HuH-7.5 (cell line): ENCODE measurements around the gene MRPS18A.

Experiments used
- DNase-seq: peaks from one replicate; pipeline ENCODE4 v3.0.0; 2011; ENCODE audit warnings: low spot score

Gene MRPS18A

GRCh38 chr6:43687437-43688347 is at the start of gene MRPS18A:
Gene MRPS18A, minus strand, starts transcription at chr6:43687791. Its CDS starts 12 bp downstream, at chr6:43687779.
- DNase-seq = peak; percentile 68

GRCh38 chr6:43736844-43737243 is 49.3 kb upstream of the MRPS18A start:
- DNase-seq = no peak

GRCh38 chr6:43736211-43736786 is 48.7 kb upstream of the MRPS18A start:
- DNase-seq = no peak

GRCh38 chr6:43735642-43736199 is 48.1 kb upstream of the MRPS18A start:
- no peak for DNase-seq

GRCh38 chr6:43734294-43734665 is 46.7 kb upstream of the MRPS18A start:
- DNase-seq = no peak

GRCh38 chr6:43733471-43734293 is 46.1 kb upstream of the MRPS18A start:
- no peak for DNase-seq

GRCh38 chr6:43730634-43731033 is 43.0 kb upstream of the MRPS18A start:
- DNase-seq = no peak

- DNase-seq = no peak
Observed at GRCh38 chr6:43729537-43729936, 41.9 kb upstream of the MRPS18A start.

- no peak for DNase-seq
Observed at GRCh38 chr6:43728586-43728985, 41.0 kb upstream of the MRPS18A start.

- no peak for DNase-seq
Observed at GRCh38 chr6:43727634-43728033, 40.0 kb upstream of the MRPS18A start.

- no peak for DNase-seq
Observed at GRCh38 chr6:43725643-43726580, 38.3 kb upstream of the MRPS18A start.

- DNase-seq = no peak
Observed at GRCh38 chr6:43724914-43725642, 37.5 kb upstream of the MRPS18A start.

GRCh38 chr6:43724354-43724753 is 36.8 kb upstream of the MRPS18A start:
- no peak for DNase-seq

GRCh38 chr6:43723737-43724295 is 36.2 kb upstream of the MRPS18A start:
- DNase-seq = peak; percentile 68

GRCh38 chr6:43722920-43723545 is 35.4 kb upstream of the MRPS18A start:
- DNase-seq = no peak

GRCh38 chr6:43720999-43721398 is 33.4 kb upstream of the MRPS18A start:
- no peak for DNase-seq

GRCh38 chr6:43719511-43719910 is 31.9 kb upstream of the MRPS18A start:
- no peak for DNase-seq

GRCh38 chr6:43718387-43719105 is 31.0 kb upstream of the MRPS18A start:
- DNase-seq = no peak

- DNase-seq = no peak
Observed at GRCh38 chr6:43717822-43718221, 30.2 kb upstream of the MRPS18A start.
